Endothelial cell of umbilical vein (primary cell): ENCODE results near the gene CXCL14. TPM values are rescaled to one million over a fixed set of nuclear protein-coding genes. Genes with fewer than 3 reads are reported as not detected.

Experiments used
- polyA plus RNA-seq, 4 experiments: library from polyadenylated mRNA; depleted of rRNA in 3 of 4; stranded (reverse) in 3 of 4; unstranded in 1 of 4; fragments of >200 nt; gene quantifications; 2 replicates each; pipeline versions ENCODE4 v1.2.1 to v1.2.3, GENCODE V29; 2011 to 2012; ENCODE audit warnings: missing spikeins in 1 of 4
- total RNA-seq: library from RNA; stranded (reverse); gene quantifications from 2 replicates; pipeline ENCODE4 v1.2.3, GENCODE V29; 2021

Gene CXCL14
- total and polyA plus RNA-seq, 2 donors (not counting 3 experiments of a cell fraction or from before 2014, with no cell fraction given) = not detected

Other genes starting within 250 kb of the CXCL14 start
- gene MACROH2A1, start 179.8 kb downstream of the CXCL14 start, total RNA-seq = 142 and 147 TPM in 2 replicates
- gene MACROH2A1, start 179.8 kb downstream of the CXCL14 start, polyA plus RNA-seq = 74.1 and 89.3 TPM in 2 replicates
- not detected in 2 replicates for gene DCANP1, start 131.6 kb downstream of the CXCL14 start, total RNA-seq
- not detected in 2 replicates for gene DCANP1, start 131.6 kb downstream of the CXCL14 start, polyA plus RNA-seq
- not detected in 2 replicates for gene TIFAB, start 126.6 kb downstream of the CXCL14 start, total RNA-seq
- gene TIFAB, start 126.6 kb downstream of the CXCL14 start, polyA plus RNA-seq = not detected in 2 replicates
- not detected in 2 replicates for gene NEUROG1, start 43.0 kb downstream of the CXCL14 start, total RNA-seq
- not detected in 2 replicates for gene NEUROG1, start 43.0 kb downstream of the CXCL14 start, polyA plus RNA-seq